ENCODE measurements around the gene JAML.
"Not testable (repeated sequence)": the region's sequence is repeated elsewhere in the genome, so short reads cannot be mapped to it uniquely, and the experiment has no call there.

Gene JAML

DNA sequence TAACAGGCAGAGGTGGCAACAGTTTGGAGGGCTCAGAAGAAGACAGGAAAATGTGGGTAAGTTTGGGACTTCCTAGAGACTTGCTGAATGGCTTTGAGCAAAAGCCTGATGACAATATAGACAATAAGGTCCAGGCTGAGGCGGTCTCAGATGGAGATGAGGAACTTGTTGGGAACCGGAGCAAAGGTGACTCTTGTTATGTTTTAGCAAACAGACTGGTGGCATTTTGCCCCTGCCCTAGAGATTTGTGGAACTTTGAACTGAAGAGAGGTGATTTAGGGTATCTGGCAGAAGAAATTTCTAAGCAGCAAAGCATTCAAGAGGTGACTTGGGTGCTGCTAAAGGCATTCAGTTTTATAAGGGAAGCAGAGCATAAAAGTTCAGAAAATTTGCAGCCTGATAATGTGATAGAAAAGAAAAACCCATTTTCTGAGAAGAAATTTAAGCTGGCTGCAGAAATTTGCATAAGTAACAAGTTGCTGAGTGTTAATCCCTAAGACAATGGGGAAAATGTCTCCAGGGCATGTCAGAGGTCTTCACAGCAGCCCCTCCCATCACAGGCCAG, 33.8 kb downstream of the JAML start:
- not testable (repeated sequence) for DNase-seq

DNA sequence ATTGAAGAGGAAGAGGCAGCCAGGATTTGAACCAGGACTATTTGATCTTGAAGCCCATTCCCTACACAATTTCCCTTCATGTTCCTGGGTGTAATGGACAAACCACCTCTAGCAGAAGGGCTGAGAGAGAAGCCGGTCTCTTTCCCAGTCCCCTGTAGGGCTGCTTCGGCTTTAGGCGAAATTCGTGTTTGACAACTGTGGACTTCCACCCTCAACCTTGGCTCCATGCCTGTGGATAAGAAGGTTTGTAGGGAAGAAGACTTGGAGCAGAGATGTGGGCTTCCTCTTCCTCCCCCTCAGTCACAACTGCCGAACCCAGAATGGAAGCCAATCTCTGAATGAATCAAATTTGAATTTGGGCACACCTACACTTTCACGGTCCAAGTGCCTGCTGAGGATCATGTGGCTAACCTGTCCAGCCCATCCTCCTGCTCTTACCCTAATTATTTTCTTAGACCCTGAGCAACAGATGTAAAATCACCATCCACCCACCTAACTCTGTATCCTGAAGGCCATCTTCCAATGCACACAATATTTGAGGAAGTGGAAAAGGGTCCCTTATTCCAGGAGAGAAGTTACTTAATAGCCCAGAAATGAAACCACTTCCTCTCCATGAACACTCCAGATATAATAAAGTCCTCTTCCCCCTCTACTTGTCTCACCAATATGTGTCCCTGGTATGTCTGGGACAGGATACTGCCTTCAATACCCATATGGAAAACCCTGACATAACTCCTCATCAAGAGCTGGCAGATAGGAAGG, 38.3 kb downstream of the JAML start:
- no peak for DNase-seq

DNA sequence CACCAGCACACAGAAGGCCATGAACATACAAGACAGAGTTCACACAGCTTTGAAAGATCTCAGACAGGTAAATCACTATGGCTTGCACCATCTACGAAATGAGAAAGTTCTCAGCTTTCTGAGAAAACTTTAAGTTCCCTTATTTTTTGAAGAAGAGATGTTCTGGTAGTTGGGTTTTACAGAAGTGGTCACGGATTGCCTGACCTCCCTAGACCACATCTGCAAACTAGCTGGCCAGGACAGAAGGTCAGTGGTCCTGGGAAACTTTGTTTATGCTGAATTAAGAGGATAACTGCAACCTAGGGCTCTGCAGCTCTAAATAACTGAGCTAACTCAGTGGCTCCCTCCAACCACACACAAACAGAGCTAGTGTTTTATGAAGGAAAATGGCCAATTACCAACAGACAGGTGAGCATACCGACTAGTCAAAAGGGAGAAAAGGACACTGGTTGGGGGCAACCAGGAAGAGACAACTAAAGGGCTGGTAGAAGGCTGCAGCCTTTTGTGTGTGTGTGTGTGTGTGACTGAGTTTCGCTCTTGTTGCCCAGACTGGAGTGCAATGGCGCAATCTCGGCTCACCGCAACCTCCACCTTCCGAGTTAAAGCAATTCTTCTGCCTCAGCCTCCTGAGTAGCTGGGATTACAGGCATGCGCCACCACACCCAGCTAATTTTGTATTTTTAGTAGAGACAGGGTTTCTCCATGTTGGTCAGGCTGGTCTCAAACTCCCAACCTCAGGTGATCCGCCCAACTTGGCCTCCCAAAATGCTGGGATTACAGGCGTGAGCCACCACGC, 39.8 kb downstream of the JAML start:
- no peak for DNase-seq

DNA sequence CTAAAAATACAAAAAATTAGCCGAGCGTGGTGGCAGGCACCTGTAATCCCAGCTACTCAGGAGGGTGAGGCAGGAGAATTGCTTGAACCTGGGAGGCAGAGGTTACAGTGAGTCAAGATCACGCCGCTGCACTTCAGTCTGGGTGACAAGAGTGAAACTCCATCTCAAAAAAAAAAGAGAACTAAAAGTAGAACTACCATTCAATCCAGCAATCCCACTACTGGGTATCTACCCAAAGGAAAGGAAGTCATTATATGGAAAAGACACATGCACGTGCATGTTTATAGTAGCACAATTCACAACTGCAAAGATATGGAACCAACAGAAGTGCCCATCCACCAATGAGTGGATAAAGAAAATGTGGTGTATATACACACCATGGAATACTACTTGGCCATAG, 41.1 kb downstream of the JAML start:
- DNase-seq, result not testable (repeated sequence)

DNA sequence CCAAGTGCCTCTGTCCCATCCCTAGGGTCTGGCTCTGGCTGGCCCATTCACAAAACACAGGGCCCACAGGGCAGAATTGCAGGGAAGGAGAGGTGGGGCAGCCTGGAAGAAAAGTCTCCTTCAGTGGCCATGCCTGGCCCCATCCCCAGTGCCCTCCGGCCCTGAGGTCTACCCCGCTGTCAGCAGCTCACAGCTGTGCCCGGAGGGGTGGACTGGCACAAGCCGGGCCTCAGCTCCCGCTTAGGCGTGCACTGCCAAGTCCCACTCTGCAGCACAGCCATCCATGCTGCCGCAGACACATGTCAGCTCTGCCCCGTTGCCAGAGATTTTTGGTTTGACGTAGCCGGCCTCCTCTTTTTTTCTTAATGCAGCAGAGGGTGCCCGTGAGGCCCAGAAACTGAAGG, 44.5 kb downstream of the JAML start:
- DNase-seq, result no peak

DNA sequence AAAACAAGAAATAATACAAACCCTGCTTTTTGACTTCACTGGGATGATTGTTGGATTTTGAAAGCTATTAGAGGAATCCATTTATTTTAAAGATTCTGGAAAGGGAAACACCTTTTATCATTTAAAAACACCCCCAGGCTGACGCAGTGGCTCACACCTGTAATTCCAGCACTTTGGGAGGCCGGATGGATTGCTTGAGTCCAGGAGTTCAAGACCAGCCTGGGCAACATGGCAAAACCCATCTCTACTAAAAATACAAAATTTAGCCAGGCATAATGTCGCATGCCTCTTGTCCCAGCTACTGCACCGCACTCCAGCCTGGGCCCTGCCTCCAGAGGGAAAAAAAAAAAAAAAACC, 48.1 kb downstream of the JAML start:
- no peak for DNase-seq

DNA sequence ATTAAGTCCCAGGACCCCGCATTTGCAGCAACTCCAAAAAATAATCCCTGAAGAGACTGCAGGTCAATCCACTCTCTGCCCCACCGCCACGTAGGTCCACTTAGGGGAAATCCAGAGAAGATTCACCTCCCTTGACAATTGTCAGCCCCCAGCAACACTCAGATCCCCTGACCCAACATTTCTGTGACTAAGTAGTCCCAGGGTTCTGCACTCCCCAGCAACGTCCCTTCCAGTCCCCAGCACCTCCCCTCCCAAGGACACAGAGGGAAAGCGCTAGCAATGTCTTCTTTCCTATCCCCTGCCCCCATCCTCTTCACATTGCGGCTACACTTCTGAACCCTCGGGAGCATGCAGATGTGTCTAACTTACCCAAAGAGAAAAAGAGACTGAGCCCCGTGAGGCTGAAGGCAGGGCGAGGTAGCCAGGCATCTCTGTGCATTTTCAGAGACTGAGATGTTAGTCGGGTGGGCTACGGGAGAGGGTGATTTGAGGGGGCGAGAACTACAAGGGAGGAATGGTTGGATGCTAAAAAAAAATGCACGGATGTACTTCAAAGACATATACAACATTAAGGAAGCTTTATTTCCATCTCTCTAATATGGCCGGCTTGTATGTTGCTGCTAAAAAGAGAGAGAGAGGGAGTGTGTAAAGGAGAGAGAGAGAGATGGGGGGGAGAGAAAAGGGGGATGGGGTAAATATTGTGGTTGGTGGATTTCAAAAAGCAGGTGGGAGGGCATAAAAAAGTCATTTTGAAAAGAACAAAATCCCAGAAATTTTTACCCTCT, 48.6 kb downstream of the JAML start, which contains the start of gene SCN2B:
Gene SCN2B (minus strand): TSS at position 647 of the 785 bp plus-strand sequence. CDS start 208 bp downstream, at position 439.
- no peak for DNase-seq

DNA sequence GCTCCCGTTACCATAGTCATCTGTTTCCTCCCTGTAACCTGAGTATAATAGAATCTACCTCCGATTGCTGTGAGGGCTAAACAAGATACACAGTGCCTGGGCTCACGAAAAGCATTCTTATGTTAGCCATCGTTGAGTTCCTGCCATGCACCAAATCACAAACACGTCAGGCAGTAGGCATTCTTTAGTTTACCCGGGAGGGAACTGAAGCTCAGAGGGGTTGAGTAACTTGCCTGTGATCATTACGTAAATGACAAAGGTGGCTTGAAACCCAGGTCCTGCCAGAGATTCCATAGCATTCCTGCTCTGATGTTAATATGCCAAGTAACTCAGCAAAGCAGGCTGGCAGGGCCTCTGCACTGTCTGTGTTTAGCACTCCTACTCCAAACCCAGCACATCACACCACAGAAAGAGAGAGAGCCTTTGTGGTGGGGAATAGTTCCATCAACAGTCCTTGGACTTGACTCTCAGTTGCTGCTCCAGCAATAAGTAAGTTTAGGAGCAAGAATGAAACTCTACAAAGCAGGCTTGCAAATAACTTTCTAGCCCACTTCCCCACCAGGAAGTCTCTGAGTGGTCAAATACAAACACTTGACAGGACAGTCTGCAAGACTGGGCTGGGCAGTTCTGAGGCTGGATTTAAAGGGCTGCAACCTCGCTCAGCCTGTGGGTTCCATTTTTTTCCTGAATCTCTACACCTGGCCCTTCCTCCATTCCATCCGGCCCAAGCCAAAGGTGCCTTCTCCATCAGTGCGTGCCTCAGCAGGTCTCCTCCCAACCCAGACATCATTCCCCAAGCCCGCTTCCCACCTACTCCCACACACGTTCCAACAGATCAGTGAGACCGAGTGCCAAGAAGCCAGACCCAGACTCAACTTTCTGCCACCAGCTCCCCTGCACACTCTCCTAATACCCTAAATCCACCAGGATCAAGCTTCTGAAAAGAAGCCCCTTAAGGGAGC, 49.5 kb downstream of the JAML start:
- DNase-seq, result no peak

DNA sequence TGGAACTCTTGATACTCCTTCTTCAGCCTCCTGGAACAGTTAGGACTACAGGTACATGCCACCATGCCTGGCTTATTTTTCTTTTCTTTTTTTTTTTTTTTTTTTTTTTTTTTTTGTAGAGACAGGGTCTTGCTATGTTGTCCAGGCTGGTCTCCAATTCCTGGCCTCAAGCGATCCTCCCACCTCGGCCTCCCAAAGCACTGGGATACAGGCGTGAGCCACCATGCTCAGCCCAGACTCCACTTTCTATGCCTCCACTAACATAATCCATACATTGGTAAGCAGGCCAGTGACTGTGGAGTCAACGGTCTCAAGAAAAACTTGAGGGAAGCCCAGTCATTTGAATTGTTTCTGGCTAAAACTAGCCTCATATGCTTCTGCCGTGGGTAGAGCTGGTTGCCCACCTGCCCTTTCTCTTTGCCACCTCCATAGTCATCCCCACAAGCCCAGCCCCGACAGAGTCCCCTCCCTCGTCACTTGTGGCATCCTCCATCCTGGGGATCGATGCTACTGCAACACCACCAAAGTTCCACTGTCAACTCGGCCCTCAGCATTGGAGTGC, 50.7 kb downstream of the JAML start:
- no peak for DNase-seq

DNA sequence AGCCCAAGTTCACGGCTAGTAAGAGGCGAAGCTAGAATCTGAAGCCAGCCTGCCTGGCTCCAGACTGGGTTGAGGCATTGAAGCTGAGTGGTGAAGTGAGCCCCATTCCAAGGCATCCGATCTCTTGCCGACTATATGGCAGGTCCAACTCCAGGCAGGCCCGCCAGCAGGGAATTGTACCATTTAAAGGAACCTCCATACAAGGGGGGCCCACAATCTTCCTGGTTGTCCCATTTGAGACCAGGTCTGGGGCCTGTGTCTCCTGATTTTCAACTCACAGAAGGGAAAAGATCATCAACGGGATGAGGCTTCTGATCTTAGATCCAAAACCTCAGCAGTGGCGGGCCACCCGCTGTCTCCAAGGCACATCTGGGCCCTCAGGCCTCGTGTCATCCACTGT, 52.5 kb downstream of the JAML start:
- no peak for DNase-seq

DNA sequence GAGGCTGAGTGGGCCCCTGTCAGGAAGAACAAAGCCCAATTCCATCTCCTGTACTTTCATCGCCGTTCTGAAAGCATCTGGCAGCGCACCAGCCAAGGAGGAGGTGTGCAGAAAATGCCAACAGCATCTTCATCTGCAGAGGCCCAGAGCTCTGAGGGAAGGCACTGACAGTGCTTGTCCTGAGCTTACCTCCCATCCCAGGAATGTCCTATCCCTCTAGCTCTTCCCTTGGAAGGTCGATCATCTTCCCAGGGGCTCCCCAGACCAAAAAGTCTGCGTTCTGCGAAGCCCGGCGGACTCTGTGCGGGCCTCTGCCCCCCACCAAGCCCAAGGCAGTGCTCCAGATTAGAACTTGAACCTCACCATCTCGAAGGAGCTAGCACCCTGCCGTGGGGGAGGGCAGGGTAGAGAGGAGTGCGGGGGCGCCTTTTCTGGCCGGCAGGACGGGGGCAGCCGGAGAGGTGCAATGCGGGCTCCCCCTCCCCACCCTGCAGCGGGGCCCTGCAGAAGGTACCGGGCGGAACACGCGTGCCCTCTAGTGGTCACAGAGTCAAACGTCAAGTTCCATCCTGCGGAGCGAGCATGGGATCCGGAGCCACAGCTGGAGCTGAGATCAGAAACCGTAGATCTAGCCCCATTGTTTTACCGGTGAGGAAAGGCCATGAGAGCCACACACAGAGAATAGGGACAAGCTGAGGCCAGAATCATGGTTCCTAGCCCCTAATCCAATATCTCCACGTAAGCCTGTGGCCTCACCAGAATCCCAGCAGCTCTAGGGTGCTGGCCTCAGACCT, 53.3 kb downstream of the JAML start:
- DNase-seq, result peak; percentile 63

DNA sequence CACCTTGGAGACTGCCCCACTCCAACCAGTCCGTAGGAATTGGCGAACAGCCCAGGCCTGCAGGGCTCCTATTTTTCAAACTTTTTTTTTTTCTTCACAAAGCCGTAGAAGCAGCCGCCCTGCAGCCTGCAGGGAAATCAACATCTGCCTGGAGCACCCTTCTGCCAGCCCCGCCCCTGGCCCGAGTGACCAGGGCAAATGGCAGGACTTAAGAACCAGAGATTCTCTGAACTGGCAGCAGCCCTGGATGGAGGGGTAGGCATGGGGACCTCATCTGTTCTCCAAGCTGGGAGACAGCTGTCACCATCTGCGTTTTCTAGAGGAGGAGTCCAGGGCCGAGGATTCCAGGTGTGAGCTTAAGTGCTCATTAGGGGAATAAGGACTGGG, 53.9 kb downstream of the JAML start:
- no peak for DNase-seq

DNA sequence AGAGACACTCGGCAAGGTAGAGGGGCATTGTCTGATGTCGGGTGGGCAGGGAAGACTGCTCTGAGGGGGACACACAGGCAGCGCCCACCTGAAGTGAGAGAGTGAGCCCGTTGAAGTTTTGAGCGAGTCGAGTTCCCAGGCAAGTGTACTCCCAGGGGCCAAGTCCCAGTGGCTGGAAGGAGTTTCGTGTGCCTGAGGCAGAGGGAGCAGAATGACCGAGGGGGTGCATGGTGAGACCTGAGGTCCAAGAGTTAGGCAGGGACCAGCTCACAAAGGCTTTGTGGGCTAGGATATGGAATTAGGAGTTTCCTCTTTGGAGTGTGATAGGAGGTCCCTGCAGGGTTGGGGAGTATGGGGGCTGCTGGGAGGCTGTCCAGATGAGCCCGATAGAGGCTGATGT, 54.6 kb downstream of the JAML start:
- no peak for DNase-seq

DNA sequence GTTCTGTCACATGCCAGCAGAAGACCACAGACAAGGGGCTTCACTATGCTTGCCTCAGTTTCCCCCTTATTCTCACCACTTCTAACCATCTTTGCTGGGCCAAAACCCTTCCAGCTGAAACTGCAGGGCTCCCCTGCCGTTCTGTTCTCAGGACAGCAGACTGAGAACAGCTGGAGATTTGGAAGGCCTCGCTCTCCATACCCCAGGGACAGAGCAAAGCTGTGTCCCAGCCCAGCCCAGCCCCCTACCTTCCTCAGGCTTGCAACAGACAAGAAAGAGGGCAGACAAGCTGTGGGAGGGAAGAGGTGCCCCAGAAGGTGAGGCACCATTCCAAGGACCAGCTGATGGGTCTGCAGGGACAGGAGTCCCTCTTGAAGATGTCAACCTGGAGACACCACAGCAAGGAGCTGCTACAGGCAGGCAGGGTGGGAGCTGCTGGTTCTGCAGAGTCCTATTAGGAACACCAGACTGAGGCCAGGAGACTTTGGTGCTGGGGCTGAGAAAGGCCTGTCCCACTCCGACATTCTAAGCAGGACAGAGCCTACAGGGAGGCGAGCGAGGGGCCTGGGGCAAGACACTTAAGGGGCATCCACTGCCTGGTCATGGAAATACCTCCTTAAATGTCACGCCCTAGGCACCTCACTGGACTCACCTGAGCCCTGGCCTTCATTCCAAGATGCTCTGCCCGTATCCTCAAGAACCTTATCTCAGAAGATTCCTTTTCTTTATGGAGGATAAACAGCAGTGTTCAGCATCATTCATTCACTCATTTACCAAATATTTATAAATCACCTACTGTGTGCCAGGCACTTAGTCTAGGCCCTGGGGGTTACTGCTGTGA, 55.3 kb downstream of the JAML start:
- DNase-seq, result no peak

DNA sequence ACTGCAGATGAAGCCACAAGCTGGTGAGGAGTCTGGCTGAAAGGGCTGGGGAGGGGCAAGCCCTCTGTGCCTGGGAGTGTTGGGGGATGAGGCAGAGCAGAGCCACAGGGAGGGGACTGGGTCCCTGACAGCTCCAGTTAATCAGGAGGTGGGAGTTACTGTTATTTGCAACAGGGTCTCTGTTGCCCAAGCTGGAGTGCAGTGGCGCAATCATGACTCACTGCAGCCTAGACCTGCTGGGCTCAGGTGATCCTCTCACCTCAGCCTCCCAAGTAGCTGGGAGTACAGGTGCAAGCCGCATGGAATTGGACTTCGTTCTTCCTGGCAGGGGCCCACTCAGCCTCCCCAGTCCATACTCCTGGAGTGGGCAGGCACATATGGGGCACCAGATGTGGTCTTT, 56.1 kb downstream of the JAML start:
- DNase-seq, result no peak

DNA sequence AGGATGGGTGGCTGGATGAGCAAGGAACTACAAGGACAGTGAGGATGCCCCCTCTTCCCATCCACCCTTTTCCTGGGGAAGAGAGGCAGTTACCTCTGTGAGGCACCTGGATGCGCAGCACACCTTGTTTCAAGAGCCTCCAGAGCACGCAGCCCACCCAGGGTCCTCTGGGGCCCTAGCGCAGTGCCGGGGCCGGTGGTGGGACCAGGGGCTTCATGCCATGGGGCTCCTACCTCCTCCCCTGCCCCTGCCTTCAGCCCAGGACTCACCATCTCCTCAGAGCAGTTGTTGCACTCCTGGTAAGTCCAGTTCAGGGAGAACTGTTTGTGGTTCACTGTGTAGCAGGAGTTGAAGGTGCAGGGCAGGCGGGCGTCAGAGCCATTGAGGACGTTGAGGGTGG, 56.5 kb downstream of the JAML start:
- DNase-seq, result no peak

DNA sequence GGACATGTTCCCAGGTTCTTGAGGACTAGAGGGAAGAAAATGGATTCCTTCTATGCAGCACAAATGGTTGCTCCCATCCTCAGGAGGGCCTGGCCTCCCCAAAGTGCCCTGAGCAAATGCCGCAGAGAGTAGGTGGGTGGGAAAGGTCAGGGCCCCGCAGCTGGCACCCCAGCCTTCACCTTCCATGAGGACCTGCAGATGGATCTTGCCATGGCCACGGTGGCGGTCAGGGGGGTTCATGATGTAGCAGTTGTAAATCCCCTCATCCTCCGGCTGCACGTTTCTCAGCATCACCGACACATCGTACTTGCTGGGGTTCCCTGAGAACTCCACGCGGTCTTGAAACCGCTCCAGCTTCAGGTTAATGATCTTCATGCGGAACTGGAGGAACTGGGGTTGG, 56.9 kb downstream of the JAML start:
- no peak for DNase-seq

DNA sequence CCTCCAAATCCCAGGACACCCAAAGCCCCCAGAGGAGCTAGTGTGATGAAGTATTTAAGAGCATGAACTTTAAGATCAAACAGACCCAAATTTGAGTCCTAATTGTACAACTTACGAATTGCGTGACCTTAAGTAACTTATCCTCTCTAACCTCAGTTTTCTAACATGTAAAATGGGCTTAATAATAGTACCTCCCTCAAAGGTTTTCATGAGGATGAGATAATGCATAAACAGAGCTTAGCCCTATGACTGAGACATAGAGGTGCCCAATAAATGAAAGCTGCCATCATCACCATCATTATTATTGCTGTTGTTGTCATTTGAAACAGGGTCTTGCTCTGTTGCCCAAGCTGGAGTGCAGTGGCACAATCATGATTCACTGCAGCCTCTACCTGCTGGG, 57.6 kb downstream of the JAML start:
- no peak for DNase-seq

DNA sequence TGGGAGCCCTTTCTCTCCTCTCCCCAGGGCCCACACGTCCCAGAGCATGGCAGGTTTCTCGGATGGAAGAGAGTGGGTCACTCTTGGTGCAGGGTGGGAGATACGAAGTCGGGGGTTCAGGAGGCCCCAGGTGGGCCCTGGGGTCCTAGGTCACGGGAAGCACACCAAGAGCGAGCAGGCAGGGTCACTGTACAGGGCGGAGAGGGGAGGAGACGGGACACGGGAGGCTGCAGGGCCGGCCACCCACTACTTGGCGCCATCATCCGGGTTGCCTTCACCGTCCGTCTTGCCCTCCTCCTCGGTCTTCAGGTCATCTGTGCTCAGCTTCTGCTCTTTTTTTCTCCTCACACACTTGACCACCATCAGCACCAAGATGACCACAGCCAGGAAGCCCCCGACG, 58.2 kb downstream of the JAML start:
- no peak for DNase-seq

DNA sequence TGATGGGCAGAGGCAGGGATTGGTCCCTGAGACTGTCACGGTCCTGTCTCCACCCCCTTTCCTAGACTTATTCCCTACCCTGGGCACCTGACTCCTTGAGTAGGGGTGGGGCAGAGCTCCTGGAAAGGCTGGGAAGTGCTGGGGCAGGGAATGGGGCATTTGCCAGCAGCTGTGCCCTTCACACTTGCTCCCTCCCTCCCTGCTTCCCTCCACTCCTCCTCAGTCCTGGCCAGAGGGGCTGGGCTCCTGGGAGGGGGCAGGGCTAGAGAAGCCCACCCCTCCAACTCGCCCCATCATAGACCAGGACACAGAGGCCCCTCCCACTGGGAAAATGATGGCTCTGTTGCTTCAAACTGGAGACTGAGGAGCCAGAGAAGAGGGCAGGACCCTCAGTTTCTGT, 59.9 kb downstream of the JAML start:
- no peak for DNase-seq

Measured in stimulated activated naive CD4-positive, alpha-beta T cell treated with Interleukin-2 at 50 U/mL for 16 hours (primary cell).